Activated B cell treated with CpG ODN at 0.5 μM for 24 hours (primary cell): ENCODE data around the gene ARHGEF25. TPM values are rescaled to one million over a fixed set of nuclear protein-coding genes. Genes with fewer than 3 reads are reported as not detected.
"Not testable (repeated sequence)": the region's sequence is repeated elsewhere in the genome, so short reads cannot be mapped to it uniquely, and the experiment has no call there.

ENCODE experiments used
- ATAC-seq: fragments of 200-7000 bp; cut with Tn5 transposase; one replicate; pipeline ENCODE4 v1.10.0; 2021; ENCODE audit warnings: low read depth, mild to moderate bottlenecking, moderate library complexity
- CTCF ChIA-PET: fragments of 350-600 bp; sonication (Branson Sonifier 250); formaldehyde crosslinking; loops from one replicate; lab custom pipeline; 2021; ENCODE audit warnings: antibody characterized with exemption; lab: Charles Lee
- POLR2A ChIA-PET: fragments of 350-600 bp; sonication (Branson Sonifier 250); formaldehyde crosslinking; loops from one replicate; lab custom pipeline; 2021; ENCODE audit warnings: antibody characterized with exemption; lab: Charles Lee
- DNase-seq: peaks from one replicate; pipeline ENCODE4 v3.0.0; 2022
- H3K27ac Mint-ChIP-seq: one replicate; pipeline ENCODE4 v1.8.0; 2020; ENCODE audit warnings: mixed read lengths
- H3K27me3 Mint-ChIP-seq: one replicate; pipeline ENCODE4 v1.8.0; 2021; ENCODE audit warnings: mixed read lengths
- H3K36me3 Mint-ChIP-seq: one replicate; pipeline ENCODE4 v1.8.0; 2021; ENCODE audit warnings: low read depth, mixed read lengths
- H3K4me1 Mint-ChIP-seq: one replicate; pipeline ENCODE4 v1.8.0; 2021; ENCODE audit warnings: mixed read lengths
- H3K4me3 Mint-ChIP-seq: one replicate; pipeline ENCODE4 v1.8.0; 2020; ENCODE audit warnings: mild to moderate bottlenecking, mixed read lengths
- H3K9me3 Mint-ChIP-seq: one replicate; pipeline ENCODE4 v1.8.0; 2020; ENCODE audit warnings: mixed read lengths
- CTCF ChIP-seq: fragments of 200-600 bp; IDR thresholded peaks from one replicate; pipeline ENCODE4 v1.8.0; 2022; ENCODE audit warnings: antibody characterized with exemption, mild to moderate bottlenecking
- intact Hi-C: fragments of 100-400 bp; cut with micrococcal nuclease; formaldehyde crosslinking; loops from one replicate; pipeline ENCODE4 v1.15.1; 2024
- total RNA-seq: library from RNA; stranded (reverse); gene quantifications from 2 replicates; pipeline ENCODE4 v1.2.3, GENCODE V29; 2022

ARHGEF25 gene
- total RNA-seq, 1 donor from 2014 or later: not detected

GRCh38 chr12:57657744-57658143 is 46.5 kb downstream of the ARHGEF25 start:
- TF ChIP-seq CTCF: no peak
- ChIA-PET POLR2A (no interaction called here), CTCF (interaction anchor here (0.9 kb wide), 1 partner anchor 870 kb away, joined by 3 read pairs; no protein-coding TSS in a partner anchor)
- Mint-ChIP-seq H3K4me1 (no peaks in the 10 kb centered on the region), H3K27ac (no peak overlapping the region), H3K27me3 (peaks cover 10% of the 10 kb centered on the region), H3K4me3 (no peak overlapping the region), H3K9me3 (peaks cover 6% of the 10 kb centered on the region), H3K36me3 (no peaks in the 10 kb centered on the region)
- intact Hi-C loops: no loop called here
- ATAC-seq (no peak), DNase-seq (no peak)

GRCh38 chr12:57658890-57659289 is 47.7 kb downstream of the ARHGEF25 start:
- no peak for TF ChIP-seq CTCF
- no peak for ATAC-seq
- H3K4me3 Mint-ChIP-seq: no peak overlapping the region
- H3K9me3 Mint-ChIP-seq: peaks cover 4% of the 10 kb centered on the region
- H3K27me3 Mint-ChIP-seq: peaks cover 10% of the 10 kb centered on the region
- intact Hi-C loops: no loop called here
- H3K4me1 Mint-ChIP-seq: no peaks in the 10 kb centered on the region
- DNase-seq: no peak
- no peak overlapping the region for H3K27ac Mint-ChIP-seq
- POLR2A ChIA-PET: no interaction called here
- H3K36me3 Mint-ChIP-seq: no peaks in the 10 kb centered on the region
- CTCF ChIA-PET: no interaction called here

DNA sequence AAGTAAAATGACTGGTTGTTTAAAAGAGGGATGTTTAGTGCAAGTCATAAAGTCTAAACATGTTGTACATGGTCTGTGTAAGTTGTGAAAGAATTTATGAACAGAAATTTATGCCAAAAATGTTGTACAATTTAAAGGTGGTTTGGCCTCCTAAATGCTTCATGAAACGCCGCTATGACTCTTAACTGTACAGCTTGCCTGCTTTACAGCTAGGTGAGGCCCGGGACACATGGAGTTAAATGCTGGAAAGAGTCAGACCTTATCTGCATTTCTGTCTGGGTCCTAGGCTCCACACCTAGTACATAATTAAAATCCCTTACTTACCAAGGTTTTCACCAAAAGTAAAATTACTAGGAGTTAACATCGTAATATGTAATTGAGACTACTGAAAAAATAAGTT is 50.1 kb downstream of the ARHGEF25 start:
- CTCF ChIA-PET: no interaction called here
- intact Hi-C loops: no loop called here
- H3K27ac Mint-ChIP-seq: no peak overlapping the region
- DNase-seq: no peak
- POLR2A ChIA-PET: no interaction called here
- TF ChIP-seq CTCF: no peak
- ATAC-seq: no peak
- H3K4me3 Mint-ChIP-seq: no peak overlapping the region
- H3K9me3 Mint-ChIP-seq: peaks cover 2% of the 10 kb centered on the region
- H3K36me3 Mint-ChIP-seq: no peaks in the 10 kb centered on the region
- H3K27me3 Mint-ChIP-seq: peaks cover 6% of the 10 kb centered on the region
- H3K4me1 Mint-ChIP-seq: no peaks in the 10 kb centered on the region

- POLR2A ChIA-PET, intact Hi-C loops, DNase-seq, CTCF ChIA-PET, H3K4me3 Mint-ChIP-seq, ATAC-seq, H3K27ac Mint-ChIP-seq, H3K27me3 Mint-ChIP-seq, H3K4me1 Mint-ChIP-seq, H3K9me3 Mint-ChIP-seq, H3K36me3 Mint-ChIP-seq: not testable (repeated sequence)
Observed at GRCh38 chr12:57665066-57665820, 54.0 kb downstream of the ARHGEF25 start.

Other genes with a start within 250 kb of the ARHGEF25 start
- gene R3HDM2, start 180.4 kb upstream of the ARHGEF25 start, total RNA-seq: 74.2 and 75.6 TPM in 2 replicates
- 0.10 TPM in 1 of 2 replicates, not detected in the other for gene INHBC, start 176.7 kb upstream of the ARHGEF25 start, total RNA-seq
- gene INHBE, start 156.1 kb upstream of the ARHGEF25 start, total RNA-seq: 0.07 and 0.29 TPM in 2 replicates
- gene GLI1, start 151.7 kb upstream of the ARHGEF25 start, total RNA-seq: 0.51 and 1.3 TPM in 2 replicates
- 98.8 and 104 TPM in 2 replicates for gene ARHGAP9, start 131.6 kb upstream of the ARHGEF25 start, total RNA-seq
- gene MARS1, start 123.4 kb upstream of the ARHGEF25 start, total RNA-seq: 368 and 425 TPM in 2 replicates
- 30.5 and 34.3 TPM in 2 replicates for gene DDIT3, start 90.9 kb upstream of the ARHGEF25 start, total RNA-seq
- 96.0 and 105 TPM in 2 replicates for gene MBD6, start 88.6 kb upstream of the ARHGEF25 start, total RNA-seq
- 83.3 and 91.8 TPM in 2 replicates for gene DCTN2, start 64.2 kb upstream of the ARHGEF25 start, total RNA-seq
- 0.13 and 0.15 TPM in 2 replicates for gene KIF5A, start 61.4 kb upstream of the ARHGEF25 start, total RNA-seq
- 16.5 and 17.9 TPM in 2 replicates for gene PIP4K2C, start 20.2 kb upstream of the ARHGEF25 start, total RNA-seq
- 3.7 and 3.9 TPM in 2 replicates for gene DTX3, start 6.6 kb upstream of the ARHGEF25 start, total RNA-seq
- 0.31 and 0.51 TPM in 2 replicates for gene B4GALNT1, start 21.8 kb downstream of the ARHGEF25 start, total RNA-seq
- gene OS9, start 82.7 kb downstream of the ARHGEF25 start, total RNA-seq: 166 TPM in 2 replicates
- 17.5 and 18.5 TPM in 2 replicates for gene AGAP2, start 127.3 kb downstream of the ARHGEF25 start, total RNA-seq
- gene TSPAN31, start 133.6 kb downstream of the ARHGEF25 start, total RNA-seq: 35.8 and 37.6 TPM in 2 replicates
- gene CDK4, start 140.9 kb downstream of the ARHGEF25 start, total RNA-seq: 95.7 and 95.9 TPM in 2 replicates
- 54.1 and 58.2 TPM in 2 replicates for gene MARCHF9, start 143.7 kb downstream of the ARHGEF25 start, total RNA-seq
- gene CYP27B1, start 155.6 kb downstream of the ARHGEF25 start, total RNA-seq: 2.4 and 2.5 TPM in 2 replicates
- gene METTL1, start 160.7 kb downstream of the ARHGEF25 start, total RNA-seq: 32.2 and 40.7 TPM in 2 replicates
- gene EEF1AKMT3, start 161.2 kb downstream of the ARHGEF25 start, total RNA-seq: 0.60 and 1.2 TPM in 2 replicates
- 28.4 and 33.4 TPM in 2 replicates for gene TSFM, start 171.4 kb downstream of the ARHGEF25 start, total RNA-seq
- gene AVIL, start 207.3 kb downstream of the ARHGEF25 start, total RNA-seq: 1.5 and 3.1 TPM in 2 replicates
- 73.2 and 81.5 TPM in 2 replicates for gene CTDSP2, start 235.3 kb downstream of the ARHGEF25 start, total RNA-seq